CD14-positive monocyte (primary cell): ENCODE data around the gene CHST11. TPM values are rescaled to one million over a fixed set of nuclear protein-coding genes. Genes with fewer than 3 reads are reported as not detected.
A peak's percentile ranks its signal among the peaks of the same experiment; 100 is the strongest.
"Not testable (repeated sequence)": the region's sequence is repeated elsewhere in the genome, so short reads cannot be mapped to it uniquely, and the experiment has no call there.

Source experiments
- DNase-seq, 3 donors: peaks; one replicate each; pipeline ENCODE4 v3.0.0-alpha.2; 2011 to 2022
- H2AFZ ChIP-seq: 2 replicates; pipeline ENCODE4 v1.6.0; 2012; ENCODE audit warnings: mild to moderate bottlenecking, low read depth, low read length, inconsistent platforms; ENCODE audit not compliant: insufficient read depth, poor library complexity, severe bottlenecking
- H3K27ac ChIP-seq, 2 donors: 1 replicate in 1 of 2; 2 replicates in 1 of 2; pipeline ENCODE4 v1.5.1; 2012 to 2013; ENCODE audit warnings: low read length in 2 of 2, control low read depth in 1 of 2, inconsistent platforms in 1 of 2, low read depth in 1 of 2, mild to moderate bottlenecking in 1 of 2
- H3K27me3 ChIP-seq, 2 donors: one replicate each; pipeline versions ENCODE4 v1.6.0 to v1.6.1; 2011 to 2013; ENCODE audit warnings: low read length in 2 of 2; ENCODE audit not compliant: control insufficient read depth in 2 of 2, insufficient read depth in 2 of 2
- H3K36me3 ChIP-seq, 2 donors: replicated peaks in 1 of 2; 1 replicate in 1 of 2; 2 replicates in 1 of 2; pipeline versions ENCODE4 v1.5.1 to v1.6.1; 2012 to 2013; ENCODE audit warnings: low read length in 2 of 2, control low read depth in 1 of 2, inconsistent platforms in 1 of 2, mild to moderate bottlenecking in 1 of 2; ENCODE audit not compliant: insufficient read depth in 2 of 2, control insufficient read depth in 1 of 2
- H3K4me1 ChIP-seq, 2 donors: 1 replicate in 1 of 2; 2 replicates in 1 of 2; pipeline versions ENCODE4 v1.5.1 to v1.6.1; 2012 to 2013; ENCODE audit warnings: low read length in 2 of 2, control low read depth in 1 of 2, inconsistent platforms in 1 of 2, mild to moderate bottlenecking in 1 of 2, moderate library complexity in 1 of 2; ENCODE audit not compliant: insufficient read depth in 2 of 2, control insufficient read depth in 1 of 2
- H3K4me2 ChIP-seq: replicated peaks from 2 replicates; pipeline ENCODE3; 2012; ENCODE audit warnings: low read length, moderate library complexity, mild to moderate bottlenecking; ENCODE audit not compliant: poor library complexity, severe bottlenecking; ENCODE audit errors: extremely low read depth
- H3K4me3 ChIP-seq, 3 experiments: fragments of 200-600 bp in 1 of 3; sonication (generic) in 1 of 3; replicated peaks in 1 of 3; 1 replicate in 2 of 3; 2 replicates in 1 of 3; pipeline ENCODE4 v1.5.1; 2011 to 2013; ENCODE audit warnings: low read length in 3 of 3, mild to moderate bottlenecking in 3 of 3, control low read depth in 2 of 3, low read depth in 2 of 3, inconsistent platforms in 1 of 3, moderate library complexity in 1 of 3
- H3K79me2 ChIP-seq: 2 replicates; pipeline ENCODE4 v1.6.0; 2012; ENCODE audit warnings: mild to moderate bottlenecking, control low read depth, inconsistent platforms, low read length, moderate library complexity; ENCODE audit not compliant: insufficient read depth
- H3K9ac ChIP-seq: 2 replicates; pipeline ENCODE4 v1.6.0; 2017; ENCODE audit warnings: low read length, mild to moderate bottlenecking; ENCODE audit not compliant: insufficient read depth, poor library complexity, severe bottlenecking
- H3K9me3 ChIP-seq, 2 donors: replicated peaks in 1 of 2; 1 replicate in 1 of 2; 2 replicates in 1 of 2; pipeline versions ENCODE4 v1.5.1 to v1.6.1; 2012 to 2013; ENCODE audit warnings: low read length in 2 of 2, control low read depth in 1 of 2; ENCODE audit not compliant: control insufficient read depth in 1 of 2, insufficient read depth in 1 of 2
- H4K20me1 ChIP-seq: 2 replicates; pipeline ENCODE4 v1.6.0; 2012; ENCODE audit warnings: mild to moderate bottlenecking, low read length, control low read depth, moderate library complexity; ENCODE audit not compliant: insufficient read depth
- H3K27ac Mint-ChIP-seq, 7 donors: one replicate each; pipeline ENCODE4 v1.8.0; 2020; ENCODE audit warnings: mild to moderate bottlenecking in 7 of 7, mixed read lengths in 7 of 7, moderate library complexity in 6 of 7, inconsistent platforms in 2 of 7
- H3K27me3 Mint-ChIP-seq, 3 donors: one replicate each; pipeline ENCODE4 v1.8.0; 2021 to 2022; ENCODE audit warnings: low read depth in 3 of 3, mild to moderate bottlenecking in 3 of 3, mixed read lengths in 3 of 3, moderate library complexity in 3 of 3, inconsistent platforms in 1 of 3
- H3K36me3 Mint-ChIP-seq, 2 donors: one replicate each; pipeline ENCODE4 v1.8.0; 2020; ENCODE audit warnings: mixed read lengths in 2 of 2, inconsistent platforms in 1 of 2, mild to moderate bottlenecking in 1 of 2
- H3K4me1 Mint-ChIP-seq: one replicate; pipeline ENCODE4 v1.8.0; 2020; ENCODE audit warnings: mild to moderate bottlenecking, mixed read lengths
- H3K4me3 Mint-ChIP-seq, 2 donors: one replicate each; pipeline ENCODE4 v1.8.0; 2020; ENCODE audit warnings: mild to moderate bottlenecking in 2 of 2, mixed read lengths in 2 of 2, moderate library complexity in 1 of 2
- H3K9me3 Mint-ChIP-seq, 7 donors: one replicate each; pipeline ENCODE4 v1.8.0; 2020 to 2022; ENCODE audit warnings: mixed read lengths in 7 of 7, mild to moderate bottlenecking in 6 of 7, moderate library complexity in 6 of 7, inconsistent platforms in 2 of 7
- CTCF ChIP-seq: fragments of 200-600 bp; IDR thresholded peaks from one replicate; pipeline ENCODE4 v1.8.0; 2022; ENCODE audit warnings: antibody characterized with exemption, mild to moderate bottlenecking
- WGBS: methylation state at CpG from one replicate; pipeline ENCODE4 v1.1.5; 2013; ENCODE audit warnings: missing lambda C conversion rate; ENCODE audit not compliant: insufficient coverage; 5-methylcytosine and 5-hydroxymethylcytosine counted together
- intact Hi-C, 2 donors: fragments of 100-400 bp; cut with micrococcal nuclease; formaldehyde crosslinking; loops; one replicate each; pipeline versions ENCODE4 v1.15.0 to v1.15.1; 2023
- polyA plus RNA-seq, 3 donors: library from polyadenylated mRNA; depleted of rRNA in 1 of 3; unstranded in 2 of 3; stranded (reverse) in 1 of 3; fragments of 300-500 nt in 2 of 3; fragments of >200 nt in 1 of 3; fragmentation: Illumina TruSeq in 2 of 3; gene quantifications; 1 replicate in 2 of 3; 2 replicates in 1 of 3; pipeline ENCODE4 v1.2.3, GENCODE V29; 2012 to 2021

Gene CHST11
- polyA plus RNA-seq, 3 donors, result 44.4 to 66.6 (median 48.4) TPM

GRCh38 chr12:104742551-104743201 lies 285.9 kb downstream of the CHST11 start:
- H2AFZ ChIP-seq, result no peak overlapping the region
- H3K9ac ChIP-seq, result no peak overlapping the region
- peaks cover 76 to 77% of the 10 kb centered on the region in 2 donors for H3K4me1 ChIP-seq
- WGBS, result 63% methylated on average over 8 of the region's 16 CpGs
- no peaks in the 10 kb centered on the region for H3K36me3 ChIP-seq
- Mint-ChIP-seq H3K4me3 (no peak overlapping the region), H3K27me3 (no peaks in the 10 kb centered on the region), H3K4me1 (peaks cover 81% of the 10 kb centered on the region), H3K36me3 (peaks cover 3 to 21% of the 10 kb centered on the region in 2 donors), H3K27ac (peak overlapping the region; percentile 21 to 97 (median 84)), H3K9me3 (no peaks in the 10 kb centered on the region)
- DNase-seq, result no peak
- intact Hi-C loops, result loop anchor here in 1 of 2 donors (10.0 kb wide), 1 partner anchor 278 kb away; no protein-coding TSS in a partner anchor
- H3K27ac ChIP-seq, result peak overlapping the region; percentile 74 to 79
- no peaks in the 10 kb centered on the region for H3K27me3 ChIP-seq
- peaks cover 37% of the 10 kb centered on the region for H4K20me1 ChIP-seq
- H3K4me3 ChIP-seq, result no peak overlapping the region
- H3K9me3 ChIP-seq, result no peaks in the 10 kb centered on the region
- H3K79me2 ChIP-seq, result peaks cover 83% of the 10 kb centered on the region
- no peak for TF ChIP-seq CTCF
- peak overlapping the region; percentile 1 for H3K4me2 ChIP-seq

GRCh38 chr12:104743202-104743580 lies 286.4 kb downstream of the CHST11 start:
- WGBS, result no CpG with 5 or more reads among the region's 2 CpGs
- no peak for TF ChIP-seq CTCF
- Histone ChIP-seq H3K36me3 (no peaks in the 10 kb centered on the region), H3K4me2 (no peak overlapping the region), H3K4me1 (peaks cover 76 to 77% of the 10 kb centered on the region in 2 donors), H3K27ac (peak overlapping the region in 1 of 2 donors; percentile 79), H3K4me3 (no peak overlapping the region), H2AFZ (no peak overlapping the region), H3K9me3 (no peaks in the 10 kb centered on the region), H3K9ac (no peak overlapping the region), H4K20me1 (peaks cover 40% of the 10 kb centered on the region), H3K27me3 (no peaks in the 10 kb centered on the region), H3K79me2 (peaks cover 83% of the 10 kb centered on the region)
- DNase-seq, result no peak
- Mint-ChIP-seq H3K9me3 (no peaks in the 10 kb centered on the region), H3K4me3 (no peak overlapping the region), H3K4me1 (peaks cover 81% of the 10 kb centered on the region), H3K27ac (peak overlapping the region in 5 of 7 donors; percentile 21 to 97 (median 55)), H3K36me3 (peaks cover under 1 to 17% of the 10 kb centered on the region in 2 donors), H3K27me3 (no peaks in the 10 kb centered on the region)
- intact Hi-C loops, result loop anchor here in 1 of 2 donors (10.0 kb wide), 1 partner anchor 278 kb away; no protein-coding TSS in a partner anchor

GRCh38 chr12:104743753-104744548 lies 287.2 kb downstream of the CHST11 start:
- not testable (repeated sequence) for H3K4me3 Mint-ChIP-seq, H3K4me2 ChIP-seq, H3K27me3 Mint-ChIP-seq, H3K27ac ChIP-seq, H3K27ac Mint-ChIP-seq, H3K9me3 Mint-ChIP-seq, H3K36me3 ChIP-seq, DNase-seq, H3K27me3 ChIP-seq, H3K9ac ChIP-seq, H3K4me3 ChIP-seq, H3K9me3 ChIP-seq, H2AFZ ChIP-seq
- Mint-ChIP-seq H3K4me1 (peaks cover 81% of the 10 kb centered on the region), H3K36me3 (peaks cover 0 to 15% of the 10 kb centered on the region in 2 donors)
- Histone ChIP-seq H4K20me1 (peaks cover 40% of the 10 kb centered on the region), H3K79me2 (peaks cover 83% of the 10 kb centered on the region), H3K4me1 (peaks cover 76 to 77% of the 10 kb centered on the region in 2 donors)
- intact Hi-C loops, result loop anchor here in 1 of 2 donors (10.0 kb wide), 1 partner anchor 279 kb away; no protein-coding TSS in a partner anchor
- 96% methylated on average over 4 of the region's 6 CpGs for WGBS
